GM18502 (cell line): ENCODE measurements around the gene SCUBE2.

ENCODE experiments used
- ATAC-seq: cut with Tn5 transposase; IDR thresholded peaks from one replicate; pipeline ENCODE4 v1.9.1; 2021; ENCODE audit warnings: mild to moderate bottlenecking; ENCODE audit not compliant: unreplicated experiment, poor library complexity

Gene SCUBE2

GRCh38 chr11:9091044-9091922 lies at the start of gene SCUBE2:
Gene SCUBE2, minus strand, starts transcription at chr11:9091599. Its CDS starts 71 bp downstream, at chr11:9091528.
- no peak for ATAC-seq

GRCh38 chr11:9141186-9141585 lies 49.8 kb upstream of the SCUBE2 start:
- no peak for ATAC-seq

- ATAC-seq = no peak
Observed at GRCh38 chr11:9139628-9140357, 48.4 kb upstream of the SCUBE2 start.

DNA sequence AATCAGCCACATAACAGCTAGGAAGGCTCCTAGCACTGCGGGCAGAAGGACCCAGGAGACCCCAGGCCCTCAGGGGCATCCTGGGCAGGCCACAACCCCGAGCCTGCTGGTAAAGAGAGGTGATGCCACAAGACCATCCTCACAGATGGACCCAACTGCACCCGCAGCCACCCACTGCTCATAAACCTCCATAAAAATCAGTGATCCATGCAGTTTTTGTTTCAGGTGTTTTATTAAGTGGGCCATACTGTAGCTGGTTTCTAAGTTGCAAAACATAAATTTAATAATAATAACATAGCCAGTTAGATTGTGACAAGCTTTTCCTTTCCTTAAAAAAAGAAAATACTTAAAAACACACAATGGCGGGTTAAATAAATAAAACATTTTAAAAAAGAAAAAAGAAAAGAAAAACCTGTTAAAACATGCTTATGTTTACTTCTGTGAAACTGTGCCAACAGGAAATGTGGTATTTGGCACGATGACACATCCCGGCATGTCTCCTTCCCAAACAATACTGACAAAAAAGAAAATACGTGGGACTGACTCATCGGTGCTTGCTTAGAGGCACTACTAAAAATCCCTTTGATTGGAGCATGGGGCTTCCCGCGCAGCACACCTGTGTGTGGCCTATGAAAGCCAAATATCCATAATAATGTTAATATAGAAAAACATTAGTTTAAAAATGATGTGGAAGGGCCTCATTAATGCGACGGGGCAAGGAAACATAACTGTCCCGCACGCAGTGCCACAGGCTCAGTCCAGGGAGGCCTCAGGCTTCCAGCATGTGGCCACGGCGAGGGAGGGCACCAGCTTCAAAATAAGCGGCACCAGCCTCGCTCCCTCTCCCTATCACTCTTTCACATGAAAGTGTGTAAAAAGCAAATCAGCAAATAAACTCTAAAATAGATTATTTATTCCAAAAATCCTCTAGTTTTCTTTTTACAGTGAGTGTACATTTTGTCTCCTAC lies 47.5 kb upstream of the SCUBE2 start:
- no peak for ATAC-seq

GRCh38 chr11:9138133-9138453 lies 46.7 kb upstream of the SCUBE2 start:
- no peak for ATAC-seq

- peak; percentile 87 for ATAC-seq
Observed at GRCh38 chr11:9137293-9138132, 46.1 kb upstream of the SCUBE2 start.

- ATAC-seq = no peak
Observed at GRCh38 chr11:9136741-9137140, 45.3 kb upstream of the SCUBE2 start.

- no peak for ATAC-seq
Observed at GRCh38 chr11:9133956-9134355, 42.6 kb upstream of the SCUBE2 start.

GRCh38 chr11:9132203-9132878 lies 40.9 kb upstream of the SCUBE2 start:
- ATAC-seq = no peak

DNA sequence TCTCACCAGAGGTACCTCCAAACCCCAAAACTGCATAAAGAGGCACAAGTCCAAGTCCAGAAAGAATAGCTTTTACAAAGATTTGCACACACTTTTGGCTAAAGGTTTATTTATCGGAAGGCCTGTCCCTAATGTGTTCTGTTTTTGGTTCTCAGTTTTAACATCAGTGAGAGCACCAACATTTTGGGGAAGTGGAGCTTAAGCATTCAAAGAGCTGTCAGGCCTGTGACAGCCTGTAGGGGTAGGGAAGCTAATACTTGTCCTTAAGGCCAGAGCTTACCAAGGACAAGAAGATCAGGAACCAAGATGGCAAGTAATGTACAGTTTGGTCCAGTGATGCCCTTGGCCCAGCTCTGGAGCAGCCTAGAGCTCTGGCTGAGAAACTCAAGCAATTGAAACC lies 38.9 kb upstream of the SCUBE2 start:
- ATAC-seq = no peak

DNA sequence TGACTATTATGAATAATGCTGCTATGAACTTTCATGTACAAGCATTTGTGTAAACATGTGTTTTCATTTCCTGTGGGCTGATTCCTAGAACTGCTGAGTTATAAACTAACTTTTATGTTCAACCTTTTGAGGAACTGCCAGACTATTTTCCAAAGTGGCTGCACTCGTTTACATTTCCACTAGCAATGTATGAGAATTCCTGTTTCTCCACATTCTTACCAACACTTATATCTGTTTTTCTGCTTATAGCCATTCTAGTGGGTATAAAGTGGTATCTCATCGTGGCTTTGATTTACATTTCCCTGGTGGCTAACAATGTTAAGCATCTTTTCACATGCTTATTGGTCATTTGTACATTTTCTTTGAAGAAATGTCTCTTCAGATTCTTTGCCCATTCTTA lies 35.2 kb upstream of the SCUBE2 start:
- ATAC-seq = no peak

GRCh38 chr11:9125185-9125886 lies 33.9 kb upstream of the SCUBE2 start:
- no peak for ATAC-seq

- no peak for ATAC-seq
Observed at GRCh38 chr11:9123595-9124304, 32.4 kb upstream of the SCUBE2 start.

DNA sequence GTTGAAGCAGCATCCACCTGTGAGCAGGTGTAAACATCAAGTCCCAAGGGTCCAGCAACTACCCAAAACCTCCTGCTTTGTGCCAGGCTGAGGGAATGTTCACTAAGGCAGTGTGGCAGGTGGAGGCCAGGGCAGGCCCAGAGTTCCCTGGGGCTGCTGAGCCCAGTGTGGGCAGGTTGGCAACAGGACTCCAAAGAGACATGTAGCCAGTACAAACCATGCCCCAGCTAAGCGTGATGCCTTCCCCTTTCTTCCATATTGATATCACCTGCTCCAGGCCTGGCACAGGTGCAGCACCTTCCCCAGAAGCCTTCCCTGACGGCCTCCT lies 30.0 kb upstream of the SCUBE2 start:
- ATAC-seq = no peak

DNA sequence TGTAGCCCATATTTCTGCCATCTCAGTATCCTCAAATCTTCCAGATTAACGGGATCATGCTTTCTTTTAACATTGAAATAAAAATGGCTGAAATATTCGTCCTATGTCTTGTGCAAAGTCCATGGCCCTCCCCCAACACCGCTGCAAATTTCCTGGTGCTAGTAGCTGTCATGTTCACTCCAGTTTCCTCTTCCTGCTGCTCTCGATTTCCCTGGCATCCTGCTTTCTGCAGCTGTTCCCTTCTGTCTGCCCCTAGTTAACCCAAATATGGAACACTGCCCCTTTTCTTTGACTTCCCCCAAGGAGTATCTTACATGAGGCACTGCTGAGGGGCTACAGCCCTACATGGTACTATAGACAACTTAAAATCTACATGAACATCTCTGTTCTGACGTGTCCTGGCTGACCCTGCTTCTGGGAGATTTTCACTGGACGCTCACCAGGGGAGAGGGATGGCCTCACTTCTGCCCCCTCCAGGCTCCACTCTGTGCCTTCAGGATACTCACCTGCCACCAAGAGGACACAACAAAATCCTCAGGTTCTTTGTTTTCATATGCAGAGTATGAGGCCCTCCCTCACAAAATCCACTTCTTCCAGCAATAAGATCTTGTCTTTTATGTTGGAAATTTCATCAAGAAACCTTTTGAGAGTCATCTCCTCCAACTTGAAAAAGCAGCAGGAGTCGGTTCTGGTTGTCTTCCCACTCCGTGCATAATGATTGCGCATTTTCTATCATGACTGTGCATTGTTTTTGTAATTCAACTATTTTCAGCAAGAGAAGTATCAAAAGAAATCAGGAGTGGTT lies 29.5 kb upstream of the SCUBE2 start:
- ATAC-seq = no peak

DNA sequence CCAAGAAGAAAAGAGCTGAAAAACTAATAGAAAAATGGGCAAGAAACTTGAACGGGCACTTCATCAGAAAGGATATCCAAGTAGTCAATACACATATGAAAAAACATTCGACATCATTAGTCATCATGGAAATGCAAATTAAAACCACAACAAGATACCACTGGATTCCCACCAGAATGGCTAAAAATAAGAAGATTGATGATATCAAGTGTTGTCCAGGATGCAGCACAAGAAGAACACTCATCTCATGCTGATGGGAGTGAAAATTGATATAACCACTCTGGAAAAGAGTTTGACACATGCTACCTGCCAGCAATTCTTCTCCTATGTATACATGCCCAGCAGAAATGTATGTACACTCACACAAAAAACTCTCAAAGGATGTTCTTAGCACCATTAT lies 26.9 kb upstream of the SCUBE2 start:
- ATAC-seq = no peak

DNA sequence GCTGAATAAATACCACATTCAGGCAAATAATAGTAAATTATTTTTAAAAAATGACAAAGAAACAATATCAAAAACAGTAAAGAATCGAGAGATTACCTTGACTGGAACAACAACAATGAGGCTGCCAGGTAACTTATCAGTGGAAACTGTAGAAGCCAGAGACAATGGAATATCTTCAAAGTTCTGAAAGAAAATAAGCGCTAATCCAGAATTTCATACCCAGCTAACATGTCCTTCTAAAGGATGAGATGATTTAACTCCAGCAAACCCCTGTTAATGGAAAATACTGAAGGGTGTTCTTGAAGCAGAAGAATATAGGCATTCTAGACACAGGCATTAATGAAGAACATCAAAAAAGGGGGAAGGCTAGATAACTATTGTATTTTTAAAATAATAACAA lies 20.7 kb upstream of the SCUBE2 start:
- ATAC-seq = no peak
